Measurements from ENCODE around the gene ZFYVE21. TPM values are rescaled to one million over a fixed set of nuclear protein-coding genes. Genes with fewer than 3 reads are reported as not detected.

ZFYVE21 gene
- total and polyA plus RNA-seq, 10 donors = 21.8 to 71.1 (median 46.0) TPM

DNA sequence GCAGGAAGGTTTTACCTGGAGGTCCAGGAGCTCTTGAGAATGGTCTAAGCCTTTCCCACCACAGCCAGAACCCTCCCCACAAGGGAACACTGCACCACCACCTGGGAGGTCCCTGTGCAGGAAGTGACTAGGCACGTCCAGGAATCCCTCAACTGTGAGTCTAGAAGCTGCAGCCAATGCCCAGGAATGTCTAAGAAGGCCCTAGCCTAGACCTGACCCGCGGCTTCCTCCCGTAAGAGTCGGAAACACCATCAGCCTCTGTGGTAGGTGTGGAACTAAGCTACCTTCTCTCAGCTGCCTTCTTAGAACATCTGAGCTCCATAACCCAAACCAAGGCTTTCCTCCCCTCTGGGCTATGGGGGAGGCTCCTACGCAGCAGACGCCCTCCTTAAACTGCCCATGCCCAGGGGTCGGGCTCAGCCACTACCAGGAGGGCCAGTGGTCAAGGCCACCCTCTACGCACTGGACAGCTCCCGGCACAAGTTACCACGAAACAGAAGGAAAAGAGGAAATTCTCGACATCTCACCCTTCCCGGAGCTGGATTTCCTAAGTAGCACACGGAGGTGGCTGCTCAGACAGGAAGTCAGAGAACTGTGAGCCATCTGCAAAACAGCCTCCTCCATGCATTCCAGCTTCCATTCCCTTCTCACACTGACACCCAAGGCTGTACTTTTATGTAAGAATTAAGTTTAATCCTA, 25.5 kb downstream of the ZFYVE21 start:
- Histone ChIP-seq H3K36me3 (peaks cover 0 to 94% (median 32%) of the 10 kb centered on the region in 6 donors), H3K27ac (peak overlapping the region in 6 of 8 donors; percentile 48 to 74 (median 62)), H3K4me1 (peaks cover 6 to 25% (median 16%) of the 10 kb centered on the region in 6 donors), H3K27me3 (replicated peaks in 1 of 7) (no peaks in the 10 kb centered on the region), H3K9me3 (no peaks in the 10 kb centered on the region), H3K4me3 (no peak overlapping the region)
- intact Hi-C loops (cut with DNase I; ENCODE audit: low total_unique reads) = no loop called here
- DNase-seq = peak; percentile 59
- 42 to 66% (median 53%) methylated on average over 6 to 14 of the region's 14 CpGs for WGBS, 5 donors
- TF ChIP-seq POLR2AphosphoS5 (IDR thresholded peaks at IDR 0.05) = peak in 2 of 3 donors; percentile 28 to 43
- no peak for TF ChIP-seq POLR2A (IDR thresholded peaks at IDR 0.05)
- TF ChIP-seq, protein P1, sequence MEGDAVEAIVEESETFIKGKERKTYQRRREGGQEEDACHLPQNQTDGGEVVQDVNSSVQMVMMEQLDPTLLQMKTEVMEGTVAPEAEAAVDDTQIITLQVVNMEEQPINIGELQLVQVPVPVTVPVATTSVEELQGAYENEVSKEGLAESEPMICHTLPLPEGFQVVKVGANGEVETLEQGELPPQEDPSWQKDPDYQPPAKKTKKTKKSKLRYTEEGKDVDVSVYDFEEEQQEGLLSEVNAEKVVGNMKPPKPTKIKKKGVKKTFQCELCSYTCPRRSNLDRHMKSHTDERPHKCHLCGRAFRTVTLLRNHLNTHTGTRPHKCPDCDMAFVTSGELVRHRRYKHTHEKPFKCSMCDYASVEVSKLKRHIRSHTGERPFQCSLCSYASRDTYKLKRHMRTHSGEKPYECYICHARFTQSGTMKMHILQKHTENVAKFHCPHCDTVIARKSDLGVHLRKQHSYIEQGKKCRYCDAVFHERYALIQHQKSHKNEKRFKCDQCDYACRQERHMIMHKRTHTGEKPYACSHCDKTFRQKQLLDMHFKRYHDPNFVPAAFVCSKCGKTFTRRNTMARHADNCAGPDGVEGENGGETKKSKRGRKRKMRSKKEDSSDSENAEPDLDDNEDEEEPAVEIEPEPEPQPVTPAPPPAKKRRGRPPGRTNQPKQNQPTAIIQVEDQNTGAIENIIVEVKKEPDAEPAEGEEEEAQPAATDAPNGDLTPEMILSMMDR (IDR thresholded peaks at IDR 0.05 in 8 of 11, conservative IDR thresholded peaks at IDR 0.05 in 3 of 11) = no peak

DNA sequence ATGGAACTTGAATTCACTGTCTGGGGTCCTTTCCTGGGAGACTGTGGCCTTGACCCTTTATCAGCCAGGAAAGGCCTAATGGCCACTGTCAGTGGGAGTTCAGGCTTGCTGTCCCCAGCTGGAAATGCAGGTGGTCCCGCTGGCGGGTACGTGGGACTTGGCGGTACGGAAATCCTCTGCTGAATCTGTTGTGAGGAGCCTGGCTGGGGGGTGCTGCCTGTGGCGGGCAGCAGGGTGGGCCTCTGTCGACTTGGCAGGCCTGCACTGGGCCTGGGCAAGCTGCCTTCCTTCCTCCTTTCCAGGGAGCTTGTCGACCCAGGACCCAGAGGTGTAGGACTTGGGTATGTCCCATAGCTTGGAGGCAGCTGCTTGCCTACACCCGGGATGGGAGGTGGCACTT, 26.3 kb downstream of the ZFYVE21 start:
- intact Hi-C loops (cut with DNase I; ENCODE audit: low total_unique reads) = no loop called here
- 72 to 81% (median 75%) methylated on average over 2 to 9 of the region's 9 CpGs for WGBS, 5 donors
- Histone ChIP-seq H3K4me3 (no peak overlapping the region), H3K27ac (peak overlapping the region in 6 of 8 donors; percentile 48 to 74 (median 62)), H3K36me3 (peaks cover 0 to 94% (median 29%) of the 10 kb centered on the region in 6 donors), H3K27me3 (replicated peaks in 1 of 7) (no peaks in the 10 kb centered on the region), H3K4me1 (peaks cover 6 to 25% (median 15%) of the 10 kb centered on the region in 6 donors), H3K9me3 (no peaks in the 10 kb centered on the region)
- TF ChIP-seq, protein P1 (IDR thresholded peaks at IDR 0.05 in 8 of 11, conservative IDR thresholded peaks at IDR 0.05 in 3 of 11) = no peak
- TF ChIP-seq POLR2AphosphoS5 (IDR thresholded peaks at IDR 0.05) (peak in 1 of 3 donors; percentile 22), POLR2A (IDR thresholded peaks at IDR 0.05) (no peak)
- peak; percentile 64 for DNase-seq

DNA sequence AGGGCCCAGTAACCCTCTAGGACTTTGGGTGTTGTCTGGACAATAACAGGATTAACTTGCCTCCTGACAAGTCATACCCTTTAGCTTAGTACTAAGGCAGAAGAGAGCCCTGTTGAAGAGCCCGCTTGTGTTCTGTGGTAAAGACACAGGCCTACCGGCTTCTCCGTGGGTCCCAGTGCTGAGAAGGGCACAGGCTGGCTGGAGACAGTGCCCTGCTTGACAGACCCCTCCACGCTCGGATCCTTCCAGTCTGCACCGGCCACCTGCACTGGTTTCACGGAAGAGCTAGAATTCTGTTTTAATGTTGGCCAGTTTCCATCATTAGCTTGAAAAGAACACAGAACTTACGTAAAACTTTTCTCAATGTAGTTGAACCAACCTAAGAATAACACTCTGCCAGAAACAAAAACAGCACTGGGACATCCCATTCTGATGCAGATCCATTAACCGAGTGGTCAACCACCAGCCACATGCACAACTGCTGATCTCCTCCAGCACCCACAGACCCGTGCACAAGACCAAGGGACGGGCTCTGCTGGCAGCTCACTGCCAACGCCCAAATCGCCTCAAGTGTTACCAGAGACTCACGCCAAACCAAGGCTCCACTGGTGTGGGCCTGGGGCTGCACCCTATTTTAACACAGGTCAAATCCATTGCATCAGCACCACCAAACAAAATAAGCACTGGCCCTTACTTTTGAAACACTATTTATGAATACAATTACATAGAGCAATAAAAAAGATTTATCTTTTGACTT, 27.1 kb downstream of the ZFYVE21 start:
- Histone ChIP-seq H3K27me3 (replicated peaks in 1 of 7) (no peaks in the 10 kb centered on the region), H3K27ac (peak overlapping the region in 3 of 8 donors; percentile 60 to 74 (median 72)), H3K4me3 (no peak overlapping the region), H3K4me1 (peaks cover 6 to 25% (median 15%) of the 10 kb centered on the region in 6 donors), H3K9me3 (no peaks in the 10 kb centered on the region), H3K36me3 (peaks cover 0 to 94% (median 26%) of the 10 kb centered on the region in 6 donors)
- intact Hi-C loops (cut with DNase I; ENCODE audit: low total_unique reads) = no loop called here
- DNase-seq = peak; percentile 66
- TF ChIP-seq POLR2A (IDR thresholded peaks at IDR 0.05) (no peak), POLR2AphosphoS5 (IDR thresholded peaks at IDR 0.05) (no peak)
- TF ChIP-seq, protein P1 (IDR thresholded peaks at IDR 0.05 in 8 of 11, conservative IDR thresholded peaks at IDR 0.05 in 3 of 11) = no peak
- WGBS, 5 donors = 94 to 95% (median 94%) methylated on average over 14 of the region's 14 CpGs

GRCh38 chr14:103743691-103744090, 28.1 kb downstream of the ZFYVE21 start:
- Histone ChIP-seq H3K36me3 (peaks cover 0 to 94% (median 22%) of the 10 kb centered on the region in 6 donors), H3K27ac (no peak overlapping the region), H3K27me3 (replicated peaks in 1 of 7) (no peaks in the 10 kb centered on the region), H3K4me1 (peaks cover 6 to 32% (median 18%) of the 10 kb centered on the region in 6 donors), H3K9me3 (no peaks in the 10 kb centered on the region), H3K4me3 (no peak overlapping the region)
- TF ChIP-seq POLR2AphosphoS5 (IDR thresholded peaks at IDR 0.05) = peak in 1 of 3 donors; percentile 19
- TF ChIP-seq, protein P1 (IDR thresholded peaks at IDR 0.05 in 8 of 11, conservative IDR thresholded peaks at IDR 0.05 in 3 of 11) = no peak
- intact Hi-C loops (cut with DNase I; ENCODE audit: low total_unique reads) = no loop called here
- WGBS, 5 donors = 79 to 89% (median 88%) methylated on average over 11 to 15 of the region's 15 CpGs; no CpG with 5 or more reads in 1 of the 5 donors
- peak; percentile 72 for DNase-seq

Measured in spleen (tissue), 11 donors.